ENCODE data around the gene DLGAP3.

DNA sequence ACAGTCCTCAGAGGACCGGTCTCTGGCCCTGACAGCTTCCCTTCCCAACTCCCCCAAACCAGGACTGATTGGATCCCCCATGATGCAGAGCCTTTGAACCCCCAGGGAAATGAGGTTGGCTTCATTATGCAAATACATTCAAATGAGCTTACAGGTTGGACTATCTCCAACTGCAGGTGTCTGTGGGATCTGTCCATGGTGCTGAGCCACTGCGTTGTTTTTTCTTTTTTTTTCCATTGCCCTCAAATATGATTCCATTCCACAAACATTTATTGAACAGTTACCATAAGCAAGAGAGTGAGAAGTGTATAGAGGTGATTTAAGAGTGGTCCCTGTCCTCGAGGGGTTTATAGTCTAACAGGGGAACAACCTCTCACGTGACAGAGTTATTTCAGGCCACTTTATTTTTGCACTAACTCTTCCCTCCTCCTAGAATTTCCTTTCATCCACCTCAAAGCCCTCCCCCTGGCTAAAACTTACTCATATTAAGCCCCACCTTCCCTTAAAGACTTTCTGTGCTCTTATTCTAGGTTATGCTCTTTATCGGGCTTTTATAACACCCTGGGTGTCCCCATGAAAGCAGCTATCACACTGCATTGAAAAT lies 21.9 kb downstream of the DLGAP3 start:
- TF ChIP-seq EZH2phosphoT487 (IDR thresholded peaks at IDR 0.05; ENCODE audit: borderline replicate concordance) (no peak), EZH2 (IDR thresholded peaks at IDR 0.05) (no peak), ZNF274 (IDR thresholded peaks at IDR 0.05; ENCODE audit: low read depth, low read length) (no peak), POLR2AphosphoS5 (IDR thresholded peaks at IDR 0.05; ENCODE audit: low read depth, low read length) (no peak), SP1 (IDR thresholded peaks at IDR 0.05; ENCODE audit: low read depth) (no peak)
- TF ChIP-seq, protein P1, sequence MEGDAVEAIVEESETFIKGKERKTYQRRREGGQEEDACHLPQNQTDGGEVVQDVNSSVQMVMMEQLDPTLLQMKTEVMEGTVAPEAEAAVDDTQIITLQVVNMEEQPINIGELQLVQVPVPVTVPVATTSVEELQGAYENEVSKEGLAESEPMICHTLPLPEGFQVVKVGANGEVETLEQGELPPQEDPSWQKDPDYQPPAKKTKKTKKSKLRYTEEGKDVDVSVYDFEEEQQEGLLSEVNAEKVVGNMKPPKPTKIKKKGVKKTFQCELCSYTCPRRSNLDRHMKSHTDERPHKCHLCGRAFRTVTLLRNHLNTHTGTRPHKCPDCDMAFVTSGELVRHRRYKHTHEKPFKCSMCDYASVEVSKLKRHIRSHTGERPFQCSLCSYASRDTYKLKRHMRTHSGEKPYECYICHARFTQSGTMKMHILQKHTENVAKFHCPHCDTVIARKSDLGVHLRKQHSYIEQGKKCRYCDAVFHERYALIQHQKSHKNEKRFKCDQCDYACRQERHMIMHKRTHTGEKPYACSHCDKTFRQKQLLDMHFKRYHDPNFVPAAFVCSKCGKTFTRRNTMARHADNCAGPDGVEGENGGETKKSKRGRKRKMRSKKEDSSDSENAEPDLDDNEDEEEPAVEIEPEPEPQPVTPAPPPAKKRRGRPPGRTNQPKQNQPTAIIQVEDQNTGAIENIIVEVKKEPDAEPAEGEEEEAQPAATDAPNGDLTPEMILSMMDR (IDR thresholded peaks at IDR 0.05 in 2 of 3, conservative IDR thresholded peaks at IDR 0.05 in 1 of 3; ENCODE audit: borderline replicate concordance in 1 of 3, insufficient read depth in 1 of 3, low read depth in 2 of 3, low read length in 2 of 3), result no peak
- TF ChIP-seq, protein P2, sequence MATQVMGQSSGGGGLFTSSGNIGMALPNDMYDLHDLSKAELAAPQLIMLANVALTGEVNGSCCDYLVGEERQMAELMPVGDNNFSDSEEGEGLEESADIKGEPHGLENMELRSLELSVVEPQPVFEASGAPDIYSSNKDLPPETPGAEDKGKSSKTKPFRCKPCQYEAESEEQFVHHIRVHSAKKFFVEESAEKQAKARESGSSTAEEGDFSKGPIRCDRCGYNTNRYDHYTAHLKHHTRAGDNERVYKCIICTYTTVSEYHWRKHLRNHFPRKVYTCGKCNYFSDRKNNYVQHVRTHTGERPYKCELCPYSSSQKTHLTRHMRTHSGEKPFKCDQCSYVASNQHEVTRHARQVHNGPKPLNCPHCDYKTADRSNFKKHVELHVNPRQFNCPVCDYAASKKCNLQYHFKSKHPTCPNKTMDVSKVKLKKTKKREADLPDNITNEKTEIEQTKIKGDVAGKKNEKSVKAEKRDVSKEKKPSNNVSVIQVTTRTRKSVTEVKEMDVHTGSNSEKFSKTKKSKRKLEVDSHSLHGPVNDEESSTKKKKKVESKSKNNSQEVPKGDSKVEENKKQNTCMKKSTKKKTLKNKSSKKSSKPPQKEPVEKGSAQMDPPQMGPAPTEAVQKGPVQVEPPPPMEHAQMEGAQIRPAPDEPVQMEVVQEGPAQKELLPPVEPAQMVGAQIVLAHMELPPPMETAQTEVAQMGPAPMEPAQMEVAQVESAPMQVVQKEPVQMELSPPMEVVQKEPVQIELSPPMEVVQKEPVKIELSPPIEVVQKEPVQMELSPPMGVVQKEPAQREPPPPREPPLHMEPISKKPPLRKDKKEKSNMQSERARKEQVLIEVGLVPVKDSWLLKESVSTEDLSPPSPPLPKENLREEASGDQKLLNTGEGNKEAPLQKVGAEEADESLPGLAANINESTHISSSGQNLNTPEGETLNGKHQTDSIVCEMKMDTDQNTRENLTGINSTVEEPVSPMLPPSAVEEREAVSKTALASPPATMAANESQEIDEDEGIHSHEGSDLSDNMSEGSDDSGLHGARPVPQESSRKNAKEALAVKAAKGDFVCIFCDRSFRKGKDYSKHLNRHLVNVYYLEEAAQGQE (IDR thresholded peaks at IDR 0.05; ENCODE audit: low read depth), result peak; percentile 86

Data from HCT116 (cell line).